ENCODE results near the gene HABP4. TPM values are rescaled to one million over a fixed set of nuclear protein-coding genes. Genes with fewer than 3 reads are reported as not detected.

The HABP4 gene
- total and polyA plus RNA-seq, 9 of the 15 experiments (the other 6 are each of a cell fraction or from before 2014, with no cell fraction given): 0.38 to 2.4 (median 1.9) TPM

DNA sequence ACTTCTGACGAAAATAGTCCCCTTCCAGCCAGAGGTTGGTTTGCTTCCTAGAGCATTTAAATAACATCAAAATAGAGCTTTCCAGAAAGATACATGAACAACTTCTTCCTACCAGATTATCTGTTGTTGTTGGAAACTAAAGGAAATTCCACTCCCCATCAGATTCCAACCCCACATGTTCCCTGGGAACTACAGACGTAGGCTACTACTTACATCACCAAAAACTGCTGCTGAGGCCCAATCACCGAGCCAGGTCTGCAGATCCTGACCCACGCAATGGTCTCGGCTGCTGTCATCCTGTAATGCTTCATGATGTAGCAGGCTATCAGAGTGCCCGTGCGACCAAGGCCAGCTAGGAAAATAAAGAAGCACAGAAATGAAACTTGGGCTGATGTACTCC lies 73.4 kb downstream of the HABP4 start:
- Histone ChIP-seq H3K9ac (ENCODE audit: insufficient read depth in 1 of 2, low read depth in 2 of 2, low read length in 2 of 2) (no peak overlapping the region), H3K36me3 (ENCODE audit: control insufficient read depth, insufficient read depth, low read length) (no peaks in the 10 kb centered on the region), H3K27ac (ENCODE audit: extremely low read depth, low read depth, low read length) (no peak overlapping the region), H3K4me1 (replicated peaks in 1 of 2; ENCODE audit: control insufficient read depth in 2 of 2, insufficient read depth in 2 of 2, low read length in 2 of 2) (no peaks in the 10 kb centered on the region), H4K20me1 (replicated peaks; ENCODE audit: control insufficient read depth, insufficient read depth, low read length) (no peaks in the 10 kb centered on the region), H3K79me2 (ENCODE audit: control insufficient read depth, insufficient read depth, low read length) (no peaks in the 10 kb centered on the region), H3K9me3 (replicated peaks; ENCODE audit: control insufficient read depth, insufficient read depth, low read depth, low read length) (no peaks in the 10 kb centered on the region), H3K4me2 (ENCODE audit: insufficient read depth, low read length) (no peak overlapping the region), H3K9me1 (ENCODE audit: control insufficient read depth, insufficient read depth, low read length) (no peaks in the 10 kb centered on the region), H2AFZ (ENCODE audit: low read depth, low read length) (no peak overlapping the region), H3K4me3 (no peak overlapping the region), H3K27me3 (ENCODE audit: control insufficient read depth in 2 of 2, insufficient read depth in 2 of 2, low read length in 2 of 2) (no peaks in the 10 kb centered on the region)
- 18% methylated on average over 7 of the region's 7 CpGs for WGBS (ENCODE audit: insufficient coverage, low coverage, missing lambda C conversion rate)
- ChIA-PET POLR2A (interaction anchor here (0.7 to 1.3 kb wide), 2 partner anchors 12 to 30 kb away, joined by 3 read pairs; no protein-coding TSS in a partner anchor), CTCF (ENCODE audit: low intra/inter-chr PET ratio) (no interaction called here)
- FAIRE-seq (no peak), ATAC-seq (no peak), DNase-seq (ENCODE audit: extremely low read depth in 1 of 4, low spot score in 3 of 4) (no peak)
- BruUV-seq (replicated peaks): no TSS peak
- in situ Hi-C loops (cut with MboI) (no loop called here), intact Hi-C loops (cut with micrococcal nuclease) (no loop called here)
- TF ChIP-seq CBX2 (IDR thresholded peaks at IDR 0.05; ENCODE audit: insufficient read depth, low read length, poor library complexity, severe bottlenecking) (no peak), MTA2 (IDR thresholded peaks at IDR 0.05; ENCODE audit: low read depth) (no peak), RBM22 (IDR thresholded peaks at IDR 0.05; ENCODE audit: low read depth, low read length, poor library complexity, severe bottlenecking) (no peak), MECOM (CRISPR knock-in tag; IDR thresholded peaks at IDR 0.05) (no peak), ZNF165 (CRISPR knock-in tag; IDR thresholded peaks at IDR 0.05; ENCODE audit: borderline replicate concordance) (no peak), ETV6 (IDR thresholded peaks at IDR 0.05; ENCODE audit: borderline replicate concordance in 1 of 2, low read depth in 2 of 2, low read length in 1 of 2) (no peak), ETV6 (CRISPR knock-in tag; IDR thresholded peaks at IDR 0.05; ENCODE audit: borderline replicate concordance) (no peak), CC2D1A (IDR thresholded peaks at IDR 0.05) (no peak), SRSF3 (IDR thresholded peaks at IDR 0.05; ENCODE audit: insufficient read depth, low read length) (no peak), DNMT1 (IDR thresholded peaks at IDR 0.05) (no peak), ATF7 (IDR thresholded peaks at IDR 0.05) (no peak), SAFB2 (IDR thresholded peaks at IDR 0.05; ENCODE audit: borderline replicate concordance, low read depth, low read length, severe bottlenecking) (no peak), NFXL1 (CRISPR knock-in tag; IDR thresholded peaks at IDR 0.05) (no peak), ELF2 (CRISPR knock-in tag; IDR thresholded peaks at IDR 0.05) (no peak), IRF2 (CRISPR knock-in tag; IDR thresholded peaks at IDR 0.05) (no peak), ARHGAP35 (IDR thresholded peaks at IDR 0.05; ENCODE audit: partially characterized antibody) (no peak), MED1 (CRISPR knock-in tag; IDR thresholded peaks at IDR 0.05; ENCODE audit: borderline replicate concordance) (no peak), HDGF (IDR thresholded peaks at IDR 0.05) (no peak), BHLHE40 (IDR thresholded peaks at IDR 0.05; ENCODE audit: low read length) (no peak)
- TF ChIP-seq, protein P1, sequence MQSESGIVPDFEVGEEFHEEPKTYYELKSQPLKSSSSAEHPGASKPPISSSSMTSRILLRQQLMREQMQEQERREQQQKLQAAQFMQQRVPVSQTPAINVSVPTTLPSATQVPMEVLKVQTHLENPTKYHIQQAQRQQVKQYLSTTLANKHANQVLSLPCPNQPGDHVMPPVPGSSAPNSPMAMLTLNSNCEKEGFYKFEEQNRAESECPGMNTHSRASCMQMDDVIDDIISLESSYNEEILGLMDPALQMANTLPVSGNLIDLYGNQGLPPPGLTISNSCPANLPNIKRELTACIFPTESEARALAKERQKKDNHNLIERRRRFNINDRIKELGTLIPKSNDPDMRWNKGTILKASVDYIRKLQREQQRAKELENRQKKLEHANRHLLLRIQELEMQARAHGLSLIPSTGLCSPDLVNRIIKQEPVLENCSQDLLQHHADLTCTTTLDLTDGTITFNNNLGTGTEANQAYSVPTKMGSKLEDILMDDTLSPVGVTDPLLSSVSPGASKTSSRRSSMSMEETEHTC (IDR thresholded peaks at IDR 0.05): no peak
- TF ChIP-seq, protein P2, sequence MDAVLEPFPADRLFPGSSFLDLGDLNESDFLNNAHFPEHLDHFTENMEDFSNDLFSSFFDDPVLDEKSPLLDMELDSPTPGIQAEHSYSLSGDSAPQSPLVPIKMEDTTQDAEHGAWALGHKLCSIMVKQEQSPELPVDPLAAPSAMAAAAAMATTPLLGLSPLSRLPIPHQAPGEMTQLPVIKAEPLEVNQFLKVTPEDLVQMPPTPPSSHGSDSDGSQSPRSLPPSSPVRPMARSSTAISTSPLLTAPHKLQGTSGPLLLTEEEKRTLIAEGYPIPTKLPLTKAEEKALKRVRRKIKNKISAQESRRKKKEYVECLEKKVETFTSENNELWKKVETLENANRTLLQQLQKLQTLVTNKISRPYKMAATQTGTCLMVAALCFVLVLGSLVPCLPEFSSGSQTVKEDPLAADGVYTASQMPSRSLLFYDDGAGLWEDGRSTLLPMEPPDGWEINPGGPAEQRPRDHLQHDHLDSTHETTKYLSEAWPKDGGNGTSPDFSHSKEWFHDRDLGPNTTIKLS (IDR thresholded peaks at IDR 0.05; ENCODE audit: borderline replicate concordance, low read depth): no peak
